ENCODE results near the gene WHRN.

The WHRN gene

DNA sequence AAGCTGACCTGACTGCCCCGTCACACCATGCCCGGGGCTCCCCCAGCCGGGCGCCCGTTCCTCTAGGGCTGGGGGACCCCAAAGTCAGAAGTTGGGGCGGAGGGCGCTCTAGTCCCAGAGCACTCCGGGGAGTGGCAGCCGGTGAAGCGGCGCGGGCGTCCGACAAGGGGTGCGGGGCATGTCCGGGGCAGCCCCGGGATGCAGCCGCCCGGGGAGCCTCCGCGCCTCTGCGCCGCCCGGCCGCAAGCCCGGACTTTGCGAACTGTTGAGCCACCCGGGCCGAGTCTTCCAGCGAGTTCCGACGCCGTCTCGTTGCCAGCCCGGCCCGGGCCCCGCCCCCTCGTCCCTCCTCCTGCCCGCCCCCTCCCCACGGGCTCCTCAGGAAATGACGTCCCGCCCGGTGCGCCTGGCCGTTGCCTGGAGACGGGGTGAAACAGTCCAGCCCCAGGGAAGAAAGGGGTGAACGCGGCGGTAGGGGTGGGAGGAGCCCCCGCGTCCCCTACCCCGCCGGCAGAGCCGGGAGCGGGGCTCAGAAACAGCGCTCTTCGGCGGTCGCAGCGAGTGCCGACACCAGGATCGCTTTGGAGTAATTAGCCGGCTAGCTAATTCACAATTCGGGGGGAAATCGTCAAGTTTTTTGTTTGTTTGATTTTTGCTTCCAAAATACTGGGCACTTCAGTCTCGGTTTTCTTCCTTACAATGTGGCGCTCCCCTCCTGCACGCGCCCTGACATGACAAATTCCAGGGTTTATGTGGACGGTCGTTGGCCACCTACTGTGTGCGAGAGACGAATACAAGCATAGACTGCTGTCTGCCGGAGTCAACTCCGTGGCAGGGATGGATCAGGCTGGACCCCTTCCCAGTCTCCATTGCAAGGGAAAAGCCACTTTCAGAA lies at the start of gene WHRN:
Gene WHRN, minus strand, starts transcription at position 287 of the 895 bp plus-strand sequence. CDS start 672 bp downstream, outside the sequence.
- DNase-seq, result peak; percentile 90

DNA sequence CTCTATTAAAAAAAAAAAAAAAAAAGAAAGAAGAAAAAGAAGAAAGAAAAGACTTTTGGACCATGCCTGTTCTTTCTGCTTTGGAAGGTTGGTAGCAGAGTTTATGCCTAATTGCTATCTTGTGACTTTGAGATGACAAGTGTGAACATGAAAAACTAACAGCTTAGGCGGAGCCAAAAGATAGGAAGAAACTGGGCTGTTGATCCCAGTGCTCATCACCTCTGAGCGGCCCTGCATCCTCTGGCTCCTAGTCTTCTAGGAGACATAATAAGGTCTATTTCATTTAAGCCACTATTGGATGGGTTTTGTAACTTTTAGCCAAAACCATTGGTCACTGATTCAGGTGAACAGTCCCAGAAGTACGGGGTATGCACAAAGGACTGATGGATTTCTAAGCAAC lies 47.9 kb upstream of the WHRN start:
- no peak for DNase-seq

GRCh38 chr9:114552706-114553105 lies 47.4 kb upstream of the WHRN start:
- DNase-seq, result no peak

GRCh38 chr9:114551750-114552685 lies 46.7 kb upstream of the WHRN start:
- DNase-seq, result no peak

- DNase-seq, result no peak
Observed at GRCh38 chr9:114549697-114550330, 44.5 kb upstream of the WHRN start.

DNA sequence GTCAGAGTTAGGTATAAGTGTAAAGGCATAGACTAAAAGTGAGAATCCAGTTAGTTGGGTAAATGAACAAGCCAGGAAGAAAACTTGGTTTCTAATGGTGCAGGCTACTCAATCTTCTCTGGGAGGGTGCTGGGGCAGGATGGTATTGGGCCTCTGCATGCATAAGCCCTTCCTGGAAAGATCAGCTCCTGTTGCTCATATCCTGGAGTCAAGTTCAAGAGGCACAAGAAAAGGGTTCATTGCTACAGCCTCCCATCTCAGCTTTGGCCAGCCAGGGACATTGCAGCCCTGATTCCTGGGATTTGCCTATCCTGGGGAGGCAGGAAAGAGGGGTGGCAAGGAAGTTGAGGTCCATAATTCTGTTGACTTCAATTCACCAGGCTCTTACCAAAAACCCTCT lies 41.6 kb upstream of the WHRN start:
- DNase-seq, result no peak

DNA sequence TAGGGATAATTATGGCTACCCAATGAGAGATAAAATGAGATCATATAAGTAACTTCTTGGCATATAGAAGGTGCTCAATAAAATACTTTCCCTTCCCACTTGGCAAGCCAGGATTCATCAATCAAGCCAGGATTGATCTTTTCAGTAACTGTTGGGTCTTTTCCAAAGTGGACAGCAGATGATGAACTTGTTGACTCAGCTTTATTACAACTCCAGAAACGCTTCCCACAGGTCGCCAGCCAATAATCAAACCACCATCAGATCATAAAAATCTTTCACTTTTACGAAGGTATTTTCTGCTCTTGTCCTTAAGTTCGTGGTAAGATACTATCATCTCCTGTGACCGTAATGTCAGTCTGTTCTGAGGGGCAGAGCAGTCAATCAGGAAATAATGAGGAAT lies 39.8 kb upstream of the WHRN start:
- DNase-seq, result no peak

GRCh38 chr9:114539701-114540380 lies 34.6 kb upstream of the WHRN start:
- DNase-seq, result no peak

- peak; percentile 21 for DNase-seq
Observed at GRCh38 chr9:114538241-114538640, 33.0 kb upstream of the WHRN start.

DNA sequence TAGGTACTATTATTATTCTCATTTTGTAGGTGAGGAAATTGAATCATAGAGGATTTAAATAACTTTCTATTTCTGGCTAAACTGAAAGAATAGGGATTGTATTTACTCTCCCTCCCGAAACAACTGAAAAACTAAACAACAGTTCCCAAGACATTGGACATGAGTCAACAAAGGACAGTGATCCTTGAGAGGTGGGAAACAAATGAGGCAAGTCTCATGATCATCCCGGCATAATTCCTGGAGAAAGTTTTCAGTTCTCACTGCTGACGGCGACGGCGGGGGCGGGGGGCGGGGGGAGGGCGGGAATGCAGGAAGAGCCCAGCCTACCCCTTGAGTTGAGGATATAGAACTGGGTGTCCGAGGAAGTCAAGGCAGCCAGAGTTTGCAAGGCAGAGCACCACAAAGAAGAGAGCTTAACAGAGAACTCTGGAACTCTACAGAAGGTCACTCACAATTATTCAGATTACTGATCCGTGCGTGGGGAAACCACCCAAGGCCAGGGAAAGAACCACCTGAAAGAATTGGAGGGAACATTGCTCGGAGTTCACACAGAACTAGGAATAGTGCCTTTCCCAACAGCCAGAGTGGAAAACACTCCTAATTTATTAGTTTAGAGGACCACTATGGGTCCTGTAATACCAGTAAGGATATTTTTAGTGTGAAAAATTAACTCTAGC lies 27.4 kb upstream of the WHRN start:
- DNase-seq, result no peak

DNA sequence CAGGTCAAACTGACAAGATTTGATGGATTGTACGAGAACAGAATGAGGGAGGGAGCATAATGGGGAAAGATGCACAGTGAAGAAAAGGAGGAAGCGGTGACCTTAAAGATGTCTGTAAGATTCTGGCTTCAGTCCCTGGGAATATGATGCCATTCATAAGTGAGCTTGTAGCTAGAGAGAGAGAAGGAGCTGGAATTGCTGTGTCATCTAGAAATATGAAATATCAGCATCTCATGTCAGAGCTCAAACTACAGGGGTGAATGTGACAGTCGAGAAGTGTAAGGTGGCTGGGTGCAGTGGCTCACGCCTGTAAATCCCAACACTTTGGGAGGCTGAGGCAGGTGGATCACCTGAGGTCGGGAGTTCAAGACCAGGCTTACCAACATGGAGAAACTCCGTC lies 24.0 kb upstream of the WHRN start:
- no peak for DNase-seq

DNA sequence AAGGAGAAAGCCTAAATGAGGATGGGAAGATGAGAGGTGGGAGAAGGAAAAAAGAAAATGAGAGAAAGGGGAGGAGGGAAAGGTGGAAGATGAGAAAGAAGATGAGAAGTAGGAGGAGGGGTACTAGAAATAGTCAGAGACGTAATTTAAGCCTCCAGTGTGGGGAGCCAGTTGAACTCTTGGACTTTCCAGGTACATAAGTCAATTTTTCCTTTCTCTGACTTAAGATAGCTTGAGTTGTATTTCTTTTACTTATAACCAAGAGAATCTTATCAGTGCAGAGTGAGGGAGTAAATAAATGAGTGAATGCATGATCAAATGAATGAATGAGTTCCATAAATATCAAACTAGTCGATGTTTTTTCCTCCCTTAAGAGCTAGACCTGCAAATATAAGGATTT lies 21.5 kb upstream of the WHRN start:
- DNase-seq, result no peak

GRCh38 chr9:114525513-114525912 lies 20.2 kb upstream of the WHRN start:
- DNase-seq, result no peak

- no peak for DNase-seq
Observed at GRCh38 chr9:114524247-114524681, 19.0 kb upstream of the WHRN start.

- no peak for DNase-seq
Observed at GRCh38 chr9:114522847-114523246, 17.6 kb upstream of the WHRN start.

DNA sequence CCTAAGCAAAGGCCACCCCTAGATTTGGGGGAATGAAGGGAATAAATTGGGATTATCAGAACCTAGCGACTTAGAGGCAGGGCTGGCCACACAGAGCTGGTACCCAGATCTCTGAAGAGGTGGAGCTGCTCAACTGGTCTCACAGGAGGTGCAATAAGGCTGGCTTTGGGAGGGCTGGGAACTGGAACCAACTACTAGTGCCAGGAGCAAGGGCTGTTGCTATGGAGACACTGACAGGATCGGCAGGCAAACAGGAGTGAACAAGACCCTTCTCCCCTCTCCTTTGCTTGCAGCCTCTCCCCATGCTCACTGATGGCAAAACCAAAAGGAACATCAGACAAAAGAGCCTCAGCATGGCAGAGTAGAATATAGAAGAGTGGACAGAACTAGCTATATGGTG lies 17.0 kb upstream of the WHRN start:
- no peak for DNase-seq

GRCh38 chr9:114521846-114522245 lies 16.6 kb upstream of the WHRN start:
- DNase-seq, result no peak

DNA sequence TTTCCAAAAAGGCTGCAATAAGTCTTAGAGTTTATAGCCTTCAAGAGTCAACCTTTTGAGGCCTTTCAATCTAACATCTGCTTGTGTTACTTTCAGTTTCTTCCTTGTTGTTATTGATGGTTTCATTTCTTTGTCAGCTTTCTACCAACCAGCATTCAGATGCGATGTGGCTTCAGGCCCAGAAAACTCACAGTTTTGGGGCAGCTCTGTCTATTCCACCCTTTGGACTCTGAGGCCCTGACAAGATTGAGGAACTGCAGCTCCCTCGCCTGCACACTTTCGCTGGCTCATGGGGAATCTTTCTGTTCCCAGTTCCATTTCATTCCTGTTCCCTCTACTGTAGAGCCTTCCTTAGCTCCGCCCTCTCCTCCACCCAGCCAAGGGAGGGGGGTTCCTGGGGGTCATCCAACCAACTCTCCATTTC lies 13.3 kb upstream of the WHRN start:
- DNase-seq, result no peak

GRCh38 chr9:114518120-114518519 lies 12.8 kb upstream of the WHRN start:
- DNase-seq, result no peak

GRCh38 chr9:114516913-114517312 lies 11.6 kb upstream of the WHRN start:
- DNase-seq, result peak; percentile 18

DNA sequence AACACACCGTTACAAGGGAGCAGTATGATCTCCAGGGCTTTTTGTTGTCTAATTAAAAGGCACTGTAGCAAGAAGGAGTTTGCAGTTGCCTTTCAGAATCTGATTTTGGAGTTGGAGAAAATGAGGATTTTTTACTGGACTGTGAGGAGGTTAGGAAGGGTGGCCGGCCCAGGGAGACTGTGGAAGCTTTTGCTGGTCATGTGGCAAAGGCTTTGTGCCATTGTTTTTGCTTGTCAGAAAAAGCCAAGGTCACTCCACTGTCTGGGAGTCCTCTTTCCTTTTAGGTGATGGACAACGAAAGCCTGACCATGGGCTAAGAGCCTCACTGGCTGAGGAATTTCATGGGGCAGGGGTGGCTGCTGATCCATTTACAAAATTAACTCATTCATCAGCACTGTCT lies 10.3 kb upstream of the WHRN start:
- no peak for DNase-seq

- no peak for DNase-seq
Observed at GRCh38 chr9:114513959-114514267, 8.6 kb upstream of the WHRN start.

Data from activated CD4-positive, alpha-beta T cell treated with anti-CD3 and anti-CD28 coated beads, Interleukin-10, Interleukin-2, amounts not matched to agents 100 ng/mL and 50 ng/mL, durations not matched to agents 16 hours and 8 hours (primary cell).